Fibroblast of skin of back (primary cell): Measurements from ENCODE around the gene DNAJC17.

Experiments
- DNase-seq: peaks from one replicate; pipeline ENCODE4 v3.0.0-alpha.2; 2013

The DNAJC17 gene

DNA sequence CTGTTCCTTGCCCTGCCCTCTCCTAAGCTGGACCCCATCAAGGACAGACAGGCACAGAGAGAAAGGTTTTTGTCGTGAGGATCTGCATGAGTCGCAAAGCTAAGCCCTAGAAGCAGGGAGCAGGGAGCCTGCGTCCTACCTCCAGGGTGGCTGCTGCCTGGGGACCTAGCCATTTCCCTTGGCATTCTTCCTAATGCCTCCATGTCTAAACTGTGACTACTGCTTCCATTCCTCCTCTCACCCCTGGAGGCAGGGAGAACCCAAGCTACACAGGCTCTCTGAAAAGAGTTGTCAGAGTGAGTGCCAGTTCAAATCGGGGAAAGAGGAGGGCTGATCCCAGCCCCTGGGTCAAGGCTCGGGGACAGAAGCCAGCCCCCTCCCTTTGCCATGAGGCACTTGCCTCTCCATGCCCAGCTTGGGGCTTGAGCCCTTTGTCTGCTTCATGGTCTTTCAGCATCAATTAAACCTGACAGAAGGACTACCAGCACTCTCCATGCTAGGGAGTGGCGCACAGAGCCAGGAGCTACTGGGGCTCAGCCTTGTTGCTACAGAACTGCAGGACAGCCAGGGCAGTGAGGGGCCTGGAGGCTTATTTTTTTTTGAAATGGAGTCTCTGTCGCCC, 41.0 kb downstream of the DNAJC17 start:
- peak; percentile 61 for DNase-seq

GRCh38 chr15:40764629-40765103, 42.6 kb downstream of the DNAJC17 start:
- DNase-seq: no peak

DNA sequence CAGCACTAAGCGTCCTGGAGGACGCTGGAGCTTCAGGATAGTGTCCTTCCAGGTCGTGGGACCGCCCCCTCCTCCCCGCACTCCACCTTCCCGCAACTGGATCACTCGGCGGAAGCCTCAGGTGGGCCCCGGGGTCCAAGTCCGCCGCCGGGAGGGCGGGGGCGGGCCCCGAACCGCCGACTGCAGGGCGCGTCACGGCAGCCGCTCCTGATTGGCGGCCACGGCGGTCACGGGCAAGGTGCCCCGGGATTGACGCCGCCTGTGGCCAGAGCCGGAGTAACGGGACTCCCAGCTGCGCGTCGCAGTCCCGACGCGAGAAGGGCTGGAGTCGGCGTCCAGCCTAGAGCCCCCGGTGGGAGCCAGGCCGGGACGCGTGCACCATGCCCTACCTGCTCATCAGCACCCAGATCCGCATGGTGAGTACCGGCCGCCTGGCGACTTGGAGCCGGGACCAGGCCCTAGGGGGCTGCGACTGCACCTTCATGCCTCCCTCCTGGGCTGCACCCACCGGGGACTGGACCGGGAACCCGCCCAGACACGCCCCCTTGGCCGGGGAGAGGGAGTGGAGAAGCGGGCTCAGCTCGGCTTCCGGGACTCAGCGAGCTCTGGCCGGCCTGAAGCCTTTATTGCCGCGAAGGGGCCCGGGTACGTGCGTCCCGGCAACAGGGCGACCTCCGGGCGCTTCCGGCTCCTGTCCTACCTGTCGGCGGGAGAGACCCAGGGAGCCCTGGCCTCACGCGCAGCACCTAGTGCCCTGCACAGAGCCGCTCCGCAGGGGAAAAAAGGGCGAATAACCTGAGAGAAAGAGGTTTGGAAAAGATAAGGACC, 43.3 kb downstream of the DNAJC17 start, which contains the start of gene GCHFR:
Gene GCHFR (plus strand): TSS at position 268 of the 828 bp plus-strand sequence. CDS start 113 bp downstream, at position 381.
- peak; percentile 61 for DNase-seq

GRCh38 chr15:40762919-40763800, 44.1 kb downstream of the DNAJC17 start:
- peak; percentile 78 for DNase-seq

DNA sequence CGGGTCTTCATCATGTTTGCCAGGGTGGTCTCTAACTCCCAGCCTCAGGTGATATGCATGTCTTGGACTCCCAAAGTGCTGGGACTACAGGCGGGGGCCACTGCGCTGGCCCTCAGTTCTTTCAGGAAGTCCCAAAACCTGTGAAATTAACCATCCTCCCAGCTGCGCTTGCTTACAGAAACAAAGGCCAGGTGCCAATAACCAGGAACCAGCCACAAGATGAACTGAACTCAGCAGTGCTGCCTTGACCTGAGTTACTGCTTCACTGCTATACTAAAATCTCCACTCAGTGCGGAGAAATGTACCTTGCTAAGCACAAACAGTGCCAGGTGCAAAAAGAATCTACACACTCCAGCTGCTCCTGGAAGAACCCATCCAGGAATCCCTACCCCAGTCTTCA, 47.3 kb downstream of the DNAJC17 start:
- no peak for DNase-seq

DNA sequence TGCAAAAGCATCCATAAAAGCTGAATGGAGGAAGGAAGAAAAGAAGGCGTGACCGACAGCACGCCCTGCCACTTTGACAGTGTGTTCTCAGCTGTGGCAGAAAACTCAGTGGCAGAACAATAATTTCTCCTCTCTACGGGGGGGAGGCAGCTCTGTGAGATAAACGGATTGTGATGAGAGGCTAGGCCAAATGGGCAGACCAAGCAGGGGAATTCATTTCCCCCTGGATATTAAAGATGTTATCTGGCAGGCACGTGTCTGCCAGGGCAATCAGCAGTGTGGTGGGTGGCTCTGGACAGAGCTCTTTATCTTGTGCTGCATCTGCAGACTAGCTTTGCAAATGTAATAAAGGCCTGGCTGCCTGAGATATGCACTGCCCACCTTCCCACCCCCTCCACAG, 50.3 kb downstream of the DNAJC17 start:
- DNase-seq: no peak

DNA sequence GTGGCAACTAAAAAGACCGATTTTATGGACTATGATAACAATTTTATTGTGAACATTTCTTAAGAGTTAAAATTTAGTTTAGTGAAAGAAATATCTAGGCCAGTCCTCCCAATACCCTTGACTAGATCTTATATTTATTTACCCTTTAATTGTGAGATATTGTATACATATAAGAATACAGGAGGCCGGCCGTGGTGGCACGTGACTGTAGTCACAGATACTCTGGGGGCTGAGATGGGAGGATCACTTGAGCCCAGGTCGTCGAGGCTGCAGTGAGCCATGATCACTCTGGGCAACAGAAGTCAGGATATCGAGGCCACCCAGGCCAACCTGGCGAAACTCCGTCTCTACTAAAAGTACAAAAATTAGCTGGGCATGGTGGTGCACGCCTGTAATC, 51.5 kb downstream of the DNAJC17 start:
- no peak for DNase-seq

DNA sequence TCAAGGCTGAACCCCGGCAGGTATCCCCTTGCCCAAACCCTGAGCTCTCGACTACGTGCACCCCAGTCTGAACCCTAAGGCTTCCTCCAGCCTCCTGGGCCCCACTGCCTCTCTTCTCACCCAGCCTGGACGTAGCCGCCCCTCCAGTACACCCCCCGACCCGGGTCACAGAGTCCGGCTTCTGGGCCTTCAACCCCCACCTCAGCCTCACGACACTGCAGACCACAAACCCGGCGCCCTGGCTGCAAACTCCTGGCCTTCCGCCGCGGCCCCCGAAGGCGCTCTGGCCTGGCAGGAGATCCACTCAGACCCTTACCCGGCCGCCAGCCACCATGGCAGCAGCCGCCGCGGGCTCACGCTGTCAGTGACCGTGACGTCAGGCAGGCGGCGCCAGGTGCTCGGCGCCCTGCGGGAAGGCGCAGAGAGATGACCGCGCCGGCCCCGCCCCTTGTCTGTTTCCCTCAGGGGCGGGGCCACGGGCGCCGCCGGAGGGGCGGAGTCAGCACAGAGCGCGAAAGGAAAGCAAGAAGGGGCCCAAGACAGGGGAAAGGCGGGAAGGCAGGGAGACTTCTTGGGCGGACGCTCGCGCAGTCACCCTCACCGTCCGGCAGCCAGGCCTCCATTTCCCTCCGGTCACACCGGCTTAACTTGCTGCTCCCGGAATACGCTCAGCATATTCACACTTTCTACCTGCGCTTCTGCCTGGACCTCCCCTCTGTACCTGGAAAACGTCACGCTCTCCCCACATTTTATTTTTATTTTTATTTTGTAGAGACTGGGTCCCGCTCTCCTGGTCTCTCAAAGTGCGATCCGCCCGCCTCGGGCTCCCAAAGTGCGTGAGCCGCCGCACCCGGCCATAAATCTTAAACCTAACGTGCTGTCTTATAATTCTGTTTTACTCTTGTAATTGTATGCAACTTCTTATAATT, 52.1 kb downstream of the DNAJC17 start, which contains the start of gene RMDN3:
Gene RMDN3 (minus strand): TSS at position 372 of the 929 bp plus-strand sequence. CDS start 471 bp downstream, outside the sequence.
- peak; percentile 91 for DNase-seq

DNA sequence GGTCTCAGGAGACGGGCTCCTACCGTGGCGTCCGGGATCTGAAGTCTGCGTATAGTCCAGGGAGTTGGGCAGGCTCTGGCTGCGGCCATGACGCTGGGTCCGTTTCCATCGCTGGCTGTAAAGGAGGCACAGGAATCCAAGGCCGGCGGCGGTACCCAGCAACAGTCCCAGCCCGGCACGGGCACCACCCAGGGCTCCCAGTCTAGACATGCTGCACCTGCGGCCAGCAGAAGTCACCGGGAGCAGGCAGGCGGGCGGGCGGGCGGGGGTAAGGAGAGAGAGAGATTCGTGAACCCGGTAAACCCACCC, 52.7 kb downstream of the DNAJC17 start:
- DNase-seq: no peak

DNA sequence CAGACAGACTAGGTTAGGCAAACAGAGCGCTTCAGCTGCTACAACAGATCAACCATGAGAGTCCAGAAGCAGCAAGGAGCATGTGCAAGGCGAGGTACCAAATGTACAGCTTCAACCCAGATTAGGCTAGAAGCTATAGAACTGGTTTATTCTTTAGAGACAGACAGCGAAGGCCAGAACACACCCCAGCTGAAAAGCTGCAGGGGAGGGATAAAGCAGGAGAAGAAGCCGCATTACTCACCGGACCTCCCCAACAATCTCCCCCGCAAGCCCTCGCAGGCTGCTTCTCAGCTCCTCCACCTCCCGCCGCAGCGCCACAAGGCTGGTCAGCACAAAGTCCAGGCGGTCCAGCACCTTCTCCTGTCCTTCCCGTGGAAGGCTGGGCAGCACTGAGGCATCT, 55.5 kb downstream of the DNAJC17 start:
- no peak for DNase-seq

DNA sequence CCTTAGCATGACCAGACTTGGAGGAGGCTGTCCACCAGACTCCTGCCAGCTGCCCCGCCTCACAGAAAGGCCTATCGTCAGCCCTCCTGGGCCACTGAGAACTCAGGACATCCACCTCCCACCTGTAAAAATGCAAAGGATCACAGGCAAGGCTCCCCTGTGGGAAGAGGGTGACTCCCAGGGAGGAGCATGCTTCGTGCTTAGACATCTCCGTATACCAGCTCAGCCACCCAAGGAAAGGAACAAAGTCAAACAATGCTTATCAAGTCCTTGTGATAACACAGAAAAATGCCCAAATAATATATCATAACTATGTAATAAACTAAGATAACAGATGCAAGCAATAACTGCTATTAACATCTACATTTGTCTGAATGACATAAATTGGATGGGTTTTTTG, 56.4 kb downstream of the DNAJC17 start:
- DNase-seq: no peak

DNA sequence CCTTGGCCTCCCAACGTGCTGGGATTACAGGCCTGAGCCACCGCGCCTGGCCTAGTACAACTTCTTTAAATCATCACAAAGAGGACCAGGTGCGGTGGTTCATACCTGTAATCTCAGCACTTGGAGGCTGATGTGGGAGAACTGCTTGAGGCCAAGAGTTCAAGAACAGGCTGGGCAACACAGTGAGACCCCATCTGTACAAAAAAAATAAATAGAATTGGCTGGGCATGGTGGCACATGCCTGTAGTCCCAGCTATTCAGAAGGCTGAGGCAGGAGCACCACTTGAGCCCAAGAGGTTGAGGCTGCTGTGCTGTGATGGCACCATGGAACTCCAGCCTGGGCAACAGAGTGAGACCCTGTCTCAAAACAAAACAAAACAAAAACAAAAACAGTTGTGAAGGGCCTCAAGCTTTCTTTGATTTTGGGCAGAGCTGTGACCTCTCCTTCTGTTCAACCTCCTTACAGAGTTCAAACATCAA, 58.1 kb downstream of the DNAJC17 start:
- DNase-seq: no peak

- no peak for DNase-seq
Measured at GRCh38 chr15:40747685-40748631, 59.3 kb downstream of the DNAJC17 start.

DNA sequence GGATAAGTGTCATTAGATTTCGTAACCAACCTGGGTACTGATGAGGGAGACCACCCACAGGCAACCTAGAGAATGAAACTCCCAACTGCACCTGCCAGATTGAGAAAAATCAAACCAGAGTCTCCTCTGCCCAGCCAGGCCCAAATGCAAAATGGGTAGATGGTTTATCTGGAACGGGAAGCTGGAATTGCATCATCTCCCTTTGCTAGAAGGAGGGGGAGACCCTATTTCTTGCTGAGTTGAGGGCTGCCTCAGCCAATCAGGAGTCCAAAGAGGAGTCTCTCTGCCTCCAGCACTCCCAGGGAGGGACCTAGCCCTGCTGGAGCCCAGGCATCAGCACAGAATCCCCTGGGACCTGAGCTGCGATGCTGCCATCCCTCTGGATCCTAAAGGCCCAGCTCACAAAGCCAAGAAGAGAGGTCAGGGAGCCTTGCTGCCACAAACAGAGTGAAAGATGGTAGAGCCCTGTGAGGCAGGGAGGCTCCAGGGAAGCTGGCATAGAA, 60.3 kb downstream of the DNAJC17 start:
- DNase-seq: peak; percentile 64

DNA sequence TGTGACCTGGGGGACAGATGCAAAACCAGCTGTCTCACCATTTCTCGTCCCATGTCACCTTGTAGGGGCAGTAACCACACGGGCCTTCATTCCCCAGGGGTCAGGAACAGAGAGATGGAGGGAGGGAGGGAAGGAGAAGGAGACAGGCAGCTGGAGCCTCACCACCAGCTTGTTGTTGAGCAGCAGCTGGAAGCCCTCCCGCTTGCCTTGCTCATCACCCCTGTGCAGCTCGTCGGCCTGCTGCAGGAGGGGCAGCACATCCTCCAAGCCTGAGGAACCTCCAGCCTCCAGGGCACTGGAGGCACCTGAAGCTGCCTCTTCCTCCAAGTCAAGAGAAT, 62.5 kb downstream of the DNAJC17 start:
- DNase-seq: no peak

DNA sequence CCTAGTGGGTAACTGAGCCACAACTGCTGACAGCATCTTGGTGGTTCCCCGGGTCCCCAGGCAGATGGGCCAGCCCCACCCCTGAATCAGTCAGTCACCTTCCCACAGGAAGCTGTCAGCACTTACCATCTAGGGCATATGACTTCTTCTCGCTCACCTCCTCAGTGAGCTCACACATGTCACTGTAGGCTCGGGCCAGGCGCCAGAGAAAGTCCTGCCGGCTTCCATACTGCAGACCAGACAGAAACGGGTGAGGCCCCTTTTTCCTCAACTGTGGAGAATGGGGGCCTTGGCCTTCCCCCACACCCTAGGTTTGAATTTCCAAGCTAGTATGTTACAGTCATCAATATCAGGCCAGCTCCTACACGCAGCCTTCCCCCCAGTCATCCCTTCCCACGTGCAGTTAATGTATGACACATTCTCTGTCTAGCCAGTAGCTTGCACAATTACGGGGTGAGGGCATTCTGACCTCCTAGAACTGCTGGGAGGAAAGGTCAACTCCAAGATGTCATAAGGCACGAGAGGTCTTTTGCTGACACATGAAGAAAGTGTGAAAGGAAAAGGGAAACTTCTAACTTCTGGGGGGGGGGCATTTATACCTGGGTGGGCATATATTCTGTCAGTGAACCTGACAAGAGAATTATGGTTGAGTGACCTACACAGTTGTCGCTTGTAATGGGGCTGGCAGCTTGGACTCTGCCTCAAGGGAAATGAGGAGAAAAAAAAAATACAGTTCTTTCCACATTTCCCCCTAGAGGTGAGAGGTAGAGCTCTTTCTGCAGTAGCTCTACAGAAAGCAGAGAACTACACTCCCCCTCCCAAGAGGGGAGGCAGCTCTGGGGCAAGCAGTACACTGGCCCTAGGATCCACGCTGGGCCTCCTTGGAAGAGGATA, 63.1 kb downstream of the DNAJC17 start:
- peak; percentile 50 for DNase-seq

DNA sequence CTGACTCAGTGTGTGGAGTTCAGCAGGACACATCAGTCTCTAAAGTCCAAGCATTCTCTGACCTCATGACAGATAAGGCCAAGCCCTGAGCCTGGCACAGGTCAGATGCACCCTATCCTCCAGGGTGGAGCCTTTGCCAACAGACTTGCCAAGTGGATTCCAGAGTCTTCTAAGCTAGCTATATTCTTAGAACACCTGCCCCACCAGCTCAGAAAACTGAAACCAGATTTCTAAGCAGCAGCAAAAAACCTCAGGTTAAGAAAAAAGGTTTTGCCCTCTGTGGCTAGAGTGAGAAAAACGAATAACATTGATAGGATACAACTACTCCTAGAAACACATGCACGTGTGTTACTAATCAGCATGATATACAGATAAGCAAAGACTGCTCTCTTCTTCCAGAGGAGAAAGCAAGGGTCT, 63.8 kb downstream of the DNAJC17 start:
- no peak for DNase-seq

- DNase-seq: no peak
Measured at GRCh38 chr15:40739854-40740253, 67.4 kb downstream of the DNAJC17 start.

DNA sequence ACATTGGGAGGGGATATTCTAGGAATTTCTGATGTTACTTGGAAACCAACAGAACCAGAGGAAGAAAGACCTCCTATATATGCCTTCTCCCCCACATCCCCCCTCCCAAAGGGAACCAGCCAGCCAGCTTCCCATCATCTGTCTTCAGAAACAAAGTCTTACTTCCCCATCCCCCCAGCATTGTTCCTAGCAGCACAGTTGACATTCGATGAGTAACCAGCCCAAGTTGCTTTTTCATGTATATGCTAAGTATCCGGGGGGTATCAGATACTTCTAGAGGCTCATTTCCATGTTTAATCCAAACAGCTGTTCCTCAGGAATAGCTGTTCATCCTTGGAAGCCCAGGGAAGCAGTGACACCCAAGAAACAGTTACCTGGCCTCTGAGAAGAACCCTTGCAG, 68.2 kb downstream of the DNAJC17 start:
- DNase-seq: no peak
